Renal pelvis (tissue), 4 donors: ENCODE measurements around the gene TRIM27. TPM values are rescaled to one million over a fixed set of nuclear protein-coding genes. Genes with fewer than 3 reads are reported as not detected.
"Not testable (repeated sequence)": the region's sequence is repeated elsewhere in the genome, so short reads cannot be mapped to it uniquely, and the experiment has no call there.

Source experiments
- DNase-seq: peaks from one replicate; pipeline ENCODE4 v3.0.0-alpha.2; 2013
- polyA plus RNA-seq, 3 donors: library from polyadenylated mRNA; unstranded; fragments of 120-200 nt; gene quantifications; one replicate each; pipeline ENCODE4 v1.2.1, GENCODE V29; 2013; ENCODE audit not compliant: insufficient read length in 3 of 3

The TRIM27 gene
- polyA plus RNA-seq, 3 donors: 70.0 to 95.1 (median 87.5) TPM

DNA sequence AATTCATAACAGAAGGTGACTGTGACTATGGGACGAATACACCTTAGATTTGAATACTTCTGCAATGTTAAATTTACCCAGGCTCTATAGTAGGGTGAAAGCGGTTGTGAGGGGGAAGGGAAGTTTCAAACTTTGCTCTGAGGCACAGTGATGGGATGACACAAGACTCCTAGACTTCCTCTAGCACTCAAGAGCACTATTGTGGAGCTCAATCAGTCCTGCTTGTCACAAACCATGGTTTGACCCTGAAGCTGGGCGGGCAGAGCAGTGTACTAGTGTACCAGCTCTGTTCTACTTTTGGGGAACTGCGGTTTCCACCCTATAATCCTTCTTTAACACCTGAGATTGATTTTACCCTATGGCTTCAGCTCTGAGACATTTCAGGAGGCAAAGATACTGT lies 17.1 kb downstream of the TRIM27 start:
- no peak for DNase-seq

DNA sequence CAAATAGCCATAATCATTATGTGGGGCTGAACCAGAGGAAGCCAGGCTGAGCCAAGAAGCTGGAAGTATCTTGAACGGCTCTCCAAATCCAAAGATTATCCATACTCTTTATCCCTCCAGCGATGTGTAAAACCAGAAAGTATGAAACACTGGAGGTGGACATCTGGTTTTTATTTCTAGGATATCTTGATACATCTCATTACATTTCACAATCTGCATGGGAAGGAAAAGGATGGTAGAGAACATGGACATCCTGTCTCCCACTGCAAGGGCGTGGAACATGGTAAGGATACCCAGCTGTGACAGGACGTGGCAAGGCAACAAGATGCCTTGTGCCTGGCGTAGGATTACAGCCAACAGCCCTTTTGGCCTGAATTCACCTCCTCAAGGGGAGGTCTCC lies 20.1 kb downstream of the TRIM27 start:
- no peak for DNase-seq

DNA sequence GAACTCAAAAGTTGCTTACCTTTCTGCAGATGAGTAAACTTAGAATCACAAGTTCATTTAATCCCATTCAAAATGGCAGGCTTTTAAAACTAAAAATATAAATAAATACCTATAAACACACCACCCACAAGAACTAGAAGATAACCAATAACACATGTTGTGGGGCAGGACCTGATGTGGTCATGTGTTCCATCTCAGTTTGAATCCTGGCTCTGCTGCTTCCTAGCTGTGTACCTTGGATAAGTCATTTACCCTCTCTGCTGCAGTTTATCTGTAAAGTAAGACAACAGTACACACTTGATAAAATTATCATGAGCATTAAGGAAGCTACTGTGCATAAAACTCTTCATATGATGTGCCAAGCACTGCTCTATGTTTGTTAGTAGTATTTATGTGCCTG lies 22.0 kb downstream of the TRIM27 start:
- no peak for DNase-seq

DNA sequence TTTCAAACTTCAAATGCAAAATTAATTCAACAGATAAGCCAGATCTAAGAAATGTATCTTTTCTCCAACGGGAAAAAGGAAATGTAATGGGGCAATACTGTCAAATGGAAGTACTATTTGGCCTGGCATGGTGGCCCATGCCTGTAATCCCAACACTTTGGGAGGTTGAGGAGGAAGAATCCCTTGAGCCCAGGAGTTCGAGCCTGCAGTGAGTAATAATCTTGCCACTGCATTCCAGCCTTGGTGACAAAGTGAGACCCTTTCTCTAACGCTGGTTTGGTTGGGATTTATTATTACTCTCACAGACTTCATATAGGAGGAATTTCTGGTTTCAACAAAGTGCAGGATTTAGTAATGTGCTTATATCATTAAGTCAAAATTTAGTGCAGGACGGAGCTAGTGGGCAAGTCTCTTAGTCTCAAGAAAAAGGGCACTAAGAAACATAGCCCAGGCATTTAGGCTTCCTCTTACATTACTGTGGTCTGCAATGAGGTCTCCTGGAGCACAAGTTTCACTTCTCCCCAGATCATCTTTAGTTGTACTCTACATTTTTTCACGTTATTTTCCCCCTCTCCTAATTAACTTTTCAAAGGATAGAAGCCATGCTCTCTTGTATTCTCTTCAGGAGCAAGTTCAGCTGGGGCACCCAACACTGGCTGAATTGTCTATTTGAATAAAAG lies 23.1 kb downstream of the TRIM27 start:
- no peak for DNase-seq

DNA sequence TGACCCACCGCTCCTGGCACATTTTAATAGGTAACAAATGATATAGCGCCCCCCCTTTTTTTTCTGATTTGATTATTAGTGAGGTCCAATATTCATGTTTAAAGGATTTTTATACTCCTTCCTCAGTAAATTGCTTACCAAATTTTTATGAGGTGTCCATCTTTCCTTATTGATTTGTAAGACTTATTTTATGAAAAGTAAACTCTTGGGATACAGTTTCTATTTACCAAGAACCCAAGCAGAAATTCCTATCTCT lies 25.1 kb downstream of the TRIM27 start:
- no peak for DNase-seq

DNA sequence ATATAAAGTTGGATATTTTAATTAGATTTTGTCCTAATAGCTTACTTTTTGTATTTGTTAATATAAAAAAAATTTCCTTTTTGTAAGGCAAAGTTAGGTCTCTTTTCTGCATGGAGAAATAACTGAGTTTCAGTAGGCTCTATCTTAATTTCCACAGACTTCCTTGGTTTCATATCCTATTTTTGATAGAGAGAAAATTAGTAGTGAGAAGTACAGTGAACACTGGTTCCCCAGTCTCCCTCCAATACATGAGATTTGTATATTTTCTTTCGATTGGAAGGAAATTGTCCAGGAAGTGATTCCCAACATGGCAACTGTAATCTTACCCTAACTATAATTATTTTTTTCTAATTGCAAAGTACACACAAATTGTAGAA lies 26.4 kb downstream of the TRIM27 start:
- no peak for DNase-seq

DNA sequence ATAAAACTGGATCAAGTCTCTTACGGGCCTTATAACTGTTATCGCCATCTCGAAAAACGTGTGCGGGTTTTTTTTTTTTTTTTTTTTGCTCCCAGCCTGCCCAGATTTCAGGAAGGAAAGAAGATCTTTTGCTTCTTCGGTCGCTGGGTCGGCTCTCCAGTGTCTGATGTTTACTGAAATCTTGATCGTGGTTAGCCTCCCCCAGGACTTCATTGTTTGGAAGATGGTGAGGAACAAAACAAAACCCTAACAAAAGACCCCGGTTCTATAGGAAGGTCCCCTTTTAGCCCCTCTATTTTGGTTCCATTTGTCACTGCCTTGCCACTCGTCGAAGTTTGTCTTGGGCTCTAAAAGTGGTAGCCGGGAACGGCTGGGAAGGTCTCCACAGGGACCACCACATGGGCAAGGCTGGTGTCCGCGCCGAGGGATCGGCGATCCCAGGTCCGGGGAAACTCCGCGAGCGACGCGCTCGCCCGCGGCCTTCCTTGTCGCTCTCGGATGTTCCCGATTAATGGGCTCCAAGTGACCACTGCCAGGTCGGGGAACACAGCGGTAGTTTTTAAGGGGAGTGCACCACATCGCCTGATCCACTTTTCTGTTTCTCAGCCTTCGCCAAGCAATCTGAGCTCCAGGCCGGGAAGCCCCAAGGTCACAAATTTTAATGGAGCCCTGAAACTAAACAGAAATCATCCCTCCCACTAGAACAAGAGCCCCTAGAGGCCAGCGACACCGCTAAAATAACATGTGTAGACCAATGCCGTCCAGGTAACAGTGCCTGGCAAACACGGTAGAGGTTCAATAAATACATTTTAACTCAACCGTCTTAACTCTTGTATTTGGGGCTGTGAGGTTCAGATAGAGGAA lies 27.0 kb downstream of the TRIM27 start:
- peak; percentile 80 for DNase-seq

DNA sequence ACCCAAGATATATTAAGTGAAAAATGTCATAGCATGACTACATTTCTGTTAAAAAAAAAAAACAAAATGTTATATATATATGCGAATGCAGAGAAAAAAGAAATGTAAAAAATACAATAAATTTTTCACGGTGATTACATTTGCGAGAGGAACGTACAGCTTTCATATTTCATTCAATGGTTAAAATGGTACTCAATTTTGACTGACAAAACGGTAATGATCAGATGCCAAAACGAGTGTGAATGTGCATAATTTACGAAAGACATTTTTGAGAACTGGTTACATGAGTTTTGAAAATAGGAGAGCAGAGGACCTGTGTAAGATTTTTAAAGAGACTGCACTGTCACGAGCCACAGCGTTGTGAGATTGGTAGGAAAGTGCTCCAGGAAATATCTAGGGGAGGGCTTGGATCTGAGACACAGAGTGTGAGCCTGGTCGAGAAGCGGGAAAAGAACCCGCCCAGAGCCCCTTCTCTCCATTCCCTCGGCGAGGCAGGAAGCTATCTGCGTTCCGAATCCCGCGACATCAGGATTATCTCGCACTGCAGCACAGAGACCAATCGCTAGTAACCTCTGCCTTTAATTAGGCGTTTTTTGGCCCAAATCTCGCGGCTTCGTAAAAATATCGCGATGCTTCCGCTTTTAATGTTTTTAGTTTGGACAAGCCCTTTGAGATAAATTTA lies 28.5 kb downstream of the TRIM27 start:
- DNase-seq: peak; percentile 98

DNA sequence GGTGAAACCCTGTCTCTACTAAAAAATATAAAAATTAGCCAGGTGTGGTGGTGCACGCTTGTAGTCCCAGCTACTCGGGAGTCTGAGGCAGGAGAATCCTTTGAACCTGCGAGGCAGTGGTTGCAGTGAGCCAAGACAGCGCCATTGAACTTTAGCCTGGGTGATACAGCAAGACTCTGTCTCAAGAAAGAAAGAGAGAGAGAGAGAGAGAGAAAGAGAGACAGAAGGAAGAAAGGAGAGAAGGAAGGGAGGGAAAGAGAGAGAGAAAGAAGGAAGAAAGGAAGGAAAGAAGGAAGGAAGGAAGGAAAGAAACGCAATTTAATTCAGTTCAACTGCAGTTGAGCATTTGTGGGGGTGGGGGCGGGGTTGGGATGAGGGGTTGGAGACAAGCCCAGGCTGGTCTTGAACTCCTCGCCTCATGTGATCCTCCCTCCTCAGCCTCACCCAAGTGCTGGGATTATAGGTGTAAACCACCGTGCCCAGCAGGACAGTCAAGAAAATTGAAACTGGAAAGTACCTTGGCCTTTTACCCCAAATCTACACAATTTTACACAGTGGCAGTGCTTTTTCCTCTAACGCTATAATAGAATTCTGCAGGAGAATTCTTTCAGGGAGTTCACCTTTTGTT lies 30.5 kb downstream of the TRIM27 start:
- no peak for DNase-seq

DNA sequence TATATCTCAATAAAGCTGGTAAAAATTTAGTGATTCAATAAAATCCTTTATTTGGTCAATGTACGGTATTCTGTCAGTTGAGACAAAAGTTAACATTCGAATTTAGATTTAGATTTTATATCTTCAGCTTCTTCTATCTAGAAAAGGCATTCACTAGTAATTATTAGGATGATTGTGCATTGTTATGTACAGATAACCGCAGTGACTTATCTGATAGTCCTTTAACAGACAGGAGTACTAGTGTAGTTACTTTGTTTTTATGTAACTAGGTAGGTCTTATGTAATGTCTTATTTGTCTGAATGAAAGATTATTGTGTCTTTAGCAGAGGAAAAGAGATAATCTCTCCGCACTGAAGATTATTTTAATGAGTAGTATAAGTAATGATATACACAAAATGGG lies 31.3 kb downstream of the TRIM27 start:
- no peak for DNase-seq

DNA sequence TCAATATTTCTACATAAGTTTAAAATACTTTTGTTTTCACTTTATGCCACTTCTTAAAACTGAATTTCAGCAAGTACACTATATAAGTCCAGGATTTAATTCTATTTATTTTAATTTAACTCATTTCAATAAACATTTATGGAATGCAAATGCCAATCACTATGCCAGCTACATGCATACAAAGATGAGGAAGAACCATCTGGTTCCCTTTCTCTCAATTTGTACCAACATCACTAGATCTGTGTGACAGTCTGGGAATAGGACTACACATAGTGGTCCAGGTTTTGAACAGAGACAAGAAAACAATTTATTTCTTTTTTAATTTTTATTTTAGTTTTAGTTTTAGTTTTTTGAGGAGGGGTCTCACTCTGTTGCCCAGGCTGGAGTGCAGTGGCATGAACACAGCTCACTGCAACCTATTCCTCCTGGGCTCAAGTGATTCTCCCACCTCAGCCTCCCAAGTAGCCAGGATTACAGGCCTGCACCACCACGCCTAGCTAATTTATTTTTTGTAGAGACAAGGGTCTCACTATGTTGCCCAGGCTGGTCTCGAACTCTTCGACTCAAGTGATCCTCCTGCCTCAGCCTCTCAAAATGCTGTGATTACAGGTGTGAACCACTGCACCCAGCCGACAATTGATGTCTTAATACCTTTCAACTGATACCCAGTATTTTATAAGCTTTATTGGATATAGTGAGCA lies 35.8 kb downstream of the TRIM27 start:
- DNase-seq: no peak

DNA sequence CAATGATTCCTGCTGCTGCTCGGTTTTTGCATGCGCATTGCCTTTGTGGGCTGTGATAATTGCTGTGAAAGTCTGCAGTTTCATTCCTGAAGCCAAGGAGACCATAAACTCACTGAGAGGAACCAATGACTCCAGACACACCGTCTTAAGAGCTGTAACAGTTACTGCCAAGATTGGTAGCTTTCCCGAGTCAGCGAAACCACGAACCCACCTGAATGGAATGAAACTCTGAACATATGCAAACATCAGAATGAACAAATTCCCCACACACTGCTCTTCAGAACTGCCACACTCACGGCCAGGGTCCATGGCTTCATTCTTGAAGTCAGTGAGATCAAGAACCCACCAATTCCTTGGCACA lies 37.7 kb downstream of the TRIM27 start:
- no peak for DNase-seq

DNA sequence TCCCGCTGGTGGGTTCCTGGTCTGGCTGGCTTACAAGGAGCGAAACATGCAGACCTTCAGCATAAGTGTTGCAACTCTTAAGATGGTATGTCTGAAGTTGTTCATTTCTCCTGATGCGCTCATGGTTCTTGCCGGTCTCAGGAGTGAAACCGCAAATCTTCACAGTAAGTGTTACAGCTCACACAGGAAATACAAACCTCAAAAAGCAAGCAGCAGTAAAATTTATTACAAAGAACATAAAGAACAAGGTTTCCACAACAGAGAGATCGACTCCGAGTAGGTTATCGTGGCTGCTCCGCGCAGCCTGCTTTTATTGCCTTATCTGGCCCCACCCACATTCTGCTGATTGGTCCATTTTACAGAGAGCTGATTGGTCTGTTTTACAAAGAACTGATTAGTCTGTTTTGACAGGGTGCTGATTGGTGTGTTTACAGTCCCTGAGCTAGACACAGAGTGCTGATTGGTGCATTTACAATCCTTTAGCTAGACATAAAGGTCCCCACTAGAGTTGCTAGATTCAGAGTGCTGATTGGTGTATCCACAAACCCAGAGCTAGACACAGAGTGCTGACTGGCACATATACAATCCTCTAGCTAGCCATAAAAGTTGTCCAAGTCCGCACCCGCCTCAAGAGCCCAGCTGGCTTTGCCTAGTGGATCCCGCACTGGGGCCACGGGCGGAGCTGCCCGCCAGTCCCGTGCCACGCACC lies 39.2 kb downstream of the TRIM27 start:
- DNase-seq: no peak

DNA sequence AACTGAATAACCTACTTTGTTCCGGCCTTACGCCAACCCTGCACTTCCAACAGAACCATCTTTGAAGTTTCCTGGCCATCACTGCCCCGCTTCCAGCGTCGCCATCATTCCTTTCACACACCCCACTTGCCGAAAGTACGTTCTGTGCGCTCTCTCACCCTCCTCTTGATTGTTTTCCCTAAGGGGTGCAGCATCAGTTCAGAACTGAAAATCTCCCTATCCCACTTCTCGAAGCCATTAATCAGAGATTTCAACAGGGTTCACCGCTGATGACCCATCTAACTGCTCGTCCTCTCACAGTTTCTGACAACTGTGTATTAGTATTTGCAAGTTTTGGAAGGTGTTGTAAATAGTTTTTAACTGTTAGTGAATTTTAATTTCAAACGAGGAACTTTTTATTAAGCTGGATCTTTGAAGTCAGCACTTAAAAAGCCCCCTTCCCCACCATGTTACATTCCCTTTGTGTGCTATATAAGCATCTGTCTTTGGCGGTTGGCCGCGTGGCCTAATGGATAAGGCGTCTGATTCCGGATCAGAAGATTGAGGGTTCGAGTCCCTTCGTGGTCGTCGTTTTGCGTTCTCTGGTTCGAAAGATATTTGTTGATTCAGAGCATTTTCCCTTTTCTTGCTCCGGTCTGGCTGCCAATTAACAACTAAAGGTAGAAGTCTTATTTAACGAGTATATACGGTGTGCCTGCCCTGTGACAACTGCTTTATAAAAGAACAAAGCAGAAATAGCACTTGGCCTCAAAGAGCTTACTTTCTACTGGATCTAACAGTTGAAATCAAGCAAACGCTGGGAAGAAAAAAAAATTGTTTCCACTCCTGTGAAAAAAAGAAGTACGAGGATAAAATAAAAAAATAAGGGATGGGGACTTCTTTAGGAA lies 42.6 kb downstream of the TRIM27 start:
- DNase-seq: peak; percentile 77

DNA sequence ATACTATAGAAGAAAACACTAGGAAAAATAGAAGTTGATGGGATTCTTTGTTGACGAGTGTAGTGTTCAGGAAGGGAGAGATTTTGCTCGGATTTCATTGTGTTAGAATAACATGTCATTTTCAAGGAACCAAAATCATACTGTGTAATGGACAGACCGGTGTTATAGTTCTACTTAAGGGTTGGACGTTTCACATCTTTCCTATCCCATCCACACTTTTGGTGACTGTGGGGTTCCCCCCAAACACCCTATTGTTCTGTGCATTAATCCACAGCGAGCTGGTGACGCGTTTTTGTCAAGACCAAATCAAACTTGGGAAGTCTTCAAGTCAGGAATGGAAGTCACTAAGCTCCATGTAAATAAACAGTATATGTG lies 43.3 kb downstream of the TRIM27 start:
- no peak for DNase-seq

DNA sequence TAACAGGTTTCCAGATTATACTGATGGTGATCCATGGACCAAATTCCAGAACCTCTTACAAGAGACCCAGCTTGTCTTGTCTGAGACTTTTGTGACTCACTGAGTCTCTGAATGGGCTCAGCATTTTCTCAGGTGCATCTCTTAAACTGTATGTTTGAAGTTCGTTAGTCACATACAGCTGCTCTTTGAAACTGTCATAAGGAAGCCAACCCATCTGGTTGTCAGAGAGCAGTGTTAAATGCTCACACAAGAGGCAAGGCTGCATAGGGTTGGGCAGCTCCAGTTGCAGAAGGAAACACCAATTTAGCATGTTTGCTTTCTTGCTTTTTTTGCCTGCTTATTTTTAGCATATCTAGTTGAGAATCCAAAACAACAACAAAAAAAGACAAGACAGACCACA lies 47.1 kb downstream of the TRIM27 start:
- no peak for DNase-seq

DNA sequence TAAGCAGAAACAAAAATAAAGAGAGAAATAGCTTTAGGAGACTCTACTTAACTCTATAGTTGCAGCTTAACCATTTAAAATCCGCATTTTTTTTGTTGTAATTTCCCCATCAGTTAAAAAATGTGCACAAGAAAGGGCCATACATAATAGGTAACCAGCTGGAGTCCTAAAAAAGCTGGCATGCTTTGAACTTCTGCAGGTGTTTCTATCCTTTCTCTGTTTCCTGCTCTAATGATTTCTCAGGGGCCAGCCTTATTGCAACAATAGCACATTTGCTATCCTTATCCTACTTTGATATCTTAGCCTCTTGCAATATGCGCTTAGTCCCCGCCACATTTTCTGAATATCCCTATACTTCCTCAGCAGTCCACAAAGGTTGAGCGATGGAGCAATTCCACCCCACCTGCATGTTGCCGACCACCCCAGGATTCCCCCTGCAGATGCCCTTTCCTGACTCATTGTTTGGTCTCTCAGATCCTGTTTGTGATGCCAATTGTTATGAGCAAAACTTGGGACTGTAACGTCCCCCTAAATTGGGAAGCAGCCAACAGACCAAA lies 48.5 kb downstream of the TRIM27 start:
- DNase-seq: no peak

DNA sequence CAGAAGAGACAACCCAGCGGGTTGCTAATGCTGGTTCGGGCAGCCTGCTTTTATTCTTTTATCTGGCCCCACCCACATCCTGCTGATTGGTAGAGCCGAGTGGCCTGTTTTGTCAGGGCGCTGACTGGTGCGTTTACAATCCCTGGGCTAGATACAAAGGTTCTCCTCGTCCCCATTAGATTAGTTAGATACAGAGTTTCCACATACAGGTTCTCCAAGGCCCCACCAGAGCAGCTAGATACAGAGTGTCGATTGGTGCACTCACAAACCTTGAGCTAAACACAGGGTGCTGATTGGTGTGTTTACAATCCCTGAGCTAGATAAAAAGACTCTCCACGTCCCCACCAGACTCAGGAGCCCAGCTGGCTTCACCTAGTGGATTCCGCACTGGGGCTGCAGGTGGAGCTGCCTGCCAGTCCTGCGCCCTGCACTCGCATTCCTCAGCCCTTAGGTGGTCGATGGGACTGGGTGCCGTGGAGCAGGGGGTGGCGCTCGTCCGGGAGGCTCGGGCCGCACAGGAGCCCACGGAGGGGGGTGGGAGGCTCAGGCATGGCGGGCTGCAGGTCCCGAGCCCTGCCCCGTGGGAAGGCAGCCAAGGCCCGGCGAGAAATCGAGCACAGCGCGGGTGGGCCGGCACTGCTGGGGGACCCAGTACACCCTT lies 51.5 kb downstream of the TRIM27 start:
- not testable (repeated sequence) for DNase-seq

DNA sequence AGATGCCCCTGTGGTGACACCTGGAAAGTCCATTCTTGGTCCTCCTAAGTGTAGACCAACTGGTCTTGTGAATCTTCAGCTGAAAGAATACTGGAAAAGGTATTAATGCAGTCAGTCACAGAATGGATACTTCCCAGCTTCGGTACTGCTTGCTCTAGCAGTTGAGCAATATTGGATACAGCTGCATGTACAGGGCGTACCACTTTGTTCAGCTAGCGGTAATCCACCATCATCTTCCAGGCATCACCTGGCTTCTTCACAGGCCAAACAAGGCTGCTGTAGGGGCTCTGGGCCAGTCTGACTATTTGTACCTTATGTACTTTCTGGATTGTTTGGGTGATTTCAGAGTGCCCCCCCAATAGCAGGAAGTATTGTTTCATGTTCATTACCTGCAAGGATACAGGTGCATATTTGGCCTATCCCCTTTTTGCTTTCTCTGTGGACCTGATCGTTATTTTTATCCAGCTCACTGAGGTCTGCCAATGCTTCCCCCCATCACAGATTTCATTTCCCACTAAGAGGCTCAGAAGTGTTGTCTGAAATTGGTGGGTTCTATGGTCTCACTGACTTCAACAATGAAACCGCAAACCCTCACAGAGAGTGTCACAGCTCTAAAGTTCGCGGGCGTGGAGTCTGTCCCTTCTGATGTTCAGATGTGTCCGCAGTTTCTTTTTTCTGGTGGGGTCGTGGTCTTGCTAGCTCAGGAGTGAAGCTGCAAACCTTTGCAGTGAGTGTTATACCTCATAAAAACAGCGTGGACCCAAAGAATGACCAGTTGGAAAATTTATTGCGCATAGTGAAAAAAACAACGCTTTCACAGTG lies 52.2 kb downstream of the TRIM27 start:
- DNase-seq: no peak
